WERI-Rb-1 (cell line): Measurements from ENCODE around the gene INSIG1.
A peak's percentile ranks its signal among the peaks of the same experiment; 100 is the strongest.

ENCODE experiments used
- DNase-seq: peaks from one replicate; pipeline ENCODE4 v3.0.0-alpha.2; 2020
- H3K27ac ChIP-seq: fragments of 250-450 bp; sonication (Bioruptor Pico); 2 replicates; pipeline ENCODE4 v1.5.1; 2020; ENCODE audit warnings: mild to moderate bottlenecking, moderate library complexity
- H3K27me3 ChIP-seq: fragments of 250-450 bp; sonication (Bioruptor Pico); 2 replicates; pipeline ENCODE4 v1.5.1; 2021; ENCODE audit warnings: mild to moderate bottlenecking, low read depth, moderate library complexity; ENCODE audit not compliant: insufficient read depth, severe bottlenecking
- H3K36me3 ChIP-seq: fragments of 250-450 bp; sonication (Bioruptor Pico); 2 replicates; pipeline ENCODE4 v1.5.1; 2020; ENCODE audit warnings: mild to moderate bottlenecking, moderate library complexity
- H3K4me3 ChIP-seq: 2 replicates; pipeline ENCODE4 v1.5.1; 2011; ENCODE audit warnings: low read depth, mild to moderate bottlenecking, control low read depth, low read length
- H3K9me3 ChIP-seq: fragments of 250-450 bp; sonication (Bioruptor Pico); 2 replicates; pipeline ENCODE4 v1.5.1; 2021; ENCODE audit warnings: mild to moderate bottlenecking, moderate library complexity; ENCODE audit not compliant: severe bottlenecking
- CTCF ChIP-seq: IDR thresholded peaks from 2 replicates; pipeline ENCODE4 v1.5.1; 2011; ENCODE audit warnings: low read depth, mild to moderate bottlenecking, control low read depth, inconsistent platforms, low read length

Gene INSIG1

GRCh38 chr7:155297517-155298287 lies at the start of gene INSIG1:
TSS of gene INSIG1 (plus strand) at chr7:155297878. CDS start at chr7:155298286, 408 bp downstream.
- Histone ChIP-seq H3K27ac (peak within 1 kb of the TSS; percentile 83), H3K4me3 (peak within 1 kb of the TSS; percentile 59), H3K36me3 (peaks cover 7% of the 10 kb centered on the region), H3K9me3 (peaks cover 6% of the 10 kb centered on the region), H3K27me3 (no peaks in the 10 kb centered on the region)
- no peak for TF ChIP-seq CTCF
- peak; percentile 73 for DNase-seq

- H3K27me3 ChIP-seq: no peaks in the 10 kb centered on the region
- H3K9me3 ChIP-seq: no peaks in the 10 kb centered on the region
- TF ChIP-seq CTCF: no peak
- H3K4me3 ChIP-seq: no peak overlapping the region
- no peak for DNase-seq
- H3K27ac ChIP-seq: no peak overlapping the region
- no peaks in the 10 kb centered on the region for H3K36me3 ChIP-seq
Observed at GRCh38 chr7:155248366-155248756, 49.3 kb upstream of the INSIG1 start.

- no peak for DNase-seq
- Histone ChIP-seq H3K27ac (no peak overlapping the region), H3K36me3 (no peaks in the 10 kb centered on the region), H3K4me3 (no peak overlapping the region), H3K27me3 (no peaks in the 10 kb centered on the region), H3K9me3 (no peaks in the 10 kb centered on the region)
- no peak for TF ChIP-seq CTCF
Observed at GRCh38 chr7:155251831-155252230, 45.8 kb upstream of the INSIG1 start.

- TF ChIP-seq CTCF: no peak
- no peak overlapping the region for H3K4me3 ChIP-seq
- no peaks in the 10 kb centered on the region for H3K36me3 ChIP-seq
- H3K9me3 ChIP-seq: no peaks in the 10 kb centered on the region
- H3K27ac ChIP-seq: no peak overlapping the region
- no peak for DNase-seq
- H3K27me3 ChIP-seq: no peaks in the 10 kb centered on the region
Observed at GRCh38 chr7:155252444-155252887, 45.2 kb upstream of the INSIG1 start.

GRCh38 chr7:155252892-155253501 lies 44.7 kb upstream of the INSIG1 start:
- no peak overlapping the region for H3K27ac ChIP-seq
- no peak for DNase-seq
- H3K36me3 ChIP-seq: no peaks in the 10 kb centered on the region
- H3K27me3 ChIP-seq: no peaks in the 10 kb centered on the region
- TF ChIP-seq CTCF: no peak
- H3K4me3 ChIP-seq: no peak overlapping the region
- no peaks in the 10 kb centered on the region for H3K9me3 ChIP-seq
